Stomach (tissue), 9 donors: Measurements from ENCODE around the gene EFHD1. TPM values are rescaled to one million over a fixed set of nuclear protein-coding genes. Genes with fewer than 3 reads are reported as not detected.

Experiments used
- DNase-seq, 2 donors: peaks; one replicate each; pipeline versions ENCODE4 v3.0.0 to v3.0.0-alpha.2; 2013 to 2019
- H3K27ac ChIP-seq, 5 donors: fragments of 200-600 bp in 4 of 5; sonication (generic) in 4 of 5; one replicate each; pipeline ENCODE4 v1.5.1; 2013 to 2019; ENCODE audit warnings: mild to moderate bottlenecking in 1 of 5, moderate library complexity in 1 of 5
- H3K27me3 ChIP-seq, 3 donors: fragments of 200-600 bp; sonication (generic); one replicate each; pipeline ENCODE4 v1.5.1; 2017 to 2019; ENCODE audit warnings: mixed run types in 1 of 3
- H3K36me3 ChIP-seq, 4 donors: fragments of 200-600 bp; sonication (generic); 1 replicate in 3 of 4; 2 replicates in 1 of 4; pipeline ENCODE4 v1.5.1; 2016 to 2019
- H3K4me1 ChIP-seq, 4 donors: fragments of 200-600 bp; sonication (generic); one replicate each; pipeline ENCODE4 v1.5.1; 2016 to 2019
- H3K4me3 ChIP-seq, 4 donors: fragments of 200-600 bp; sonication (generic) in 3 of 4; one replicate each; pipeline ENCODE4 v1.5.1; 2016 to 2019; ENCODE audit warnings: mild to moderate bottlenecking in 1 of 4
- H3K9me3 ChIP-seq, 4 donors: fragments of 200-600 bp; sonication (generic); one replicate each; pipeline ENCODE4 v1.5.1; 2016 to 2019
- CTCF ChIP-seq, 7 experiments: fragments of 450-650 bp in 4 of 7; fragments of 200-600 bp in 3 of 7; sonication (generic) in 3 of 7; IDR thresholded peaks; one replicate each; pipeline ENCODE4 v1.5.1; 2016 to 2019; ENCODE audit warnings: antibody characterized with exemption in 7 of 7, control low read depth in 2 of 7, mild to moderate bottlenecking in 1 of 7
- EP300 ChIP-seq: sonication (generic); formaldehyde crosslinking; IDR thresholded peaks from one replicate; pipeline ENCODE4 v1.6.1; 2017; ENCODE audit warnings: antibody characterized with exemption
- POLR2A ChIP-seq, 4 donors: fragments of 450-650 bp; IDR thresholded peaks; one replicate each; pipeline ENCODE4 v1.6.1; 2016; ENCODE audit warnings: antibody characterized with exemption in 4 of 4, control low read depth in 2 of 4, mild to moderate bottlenecking in 1 of 4, moderate library complexity in 1 of 4
- POLR2AphosphoS5 ChIP-seq, 3 donors: sonication (generic); formaldehyde crosslinking; IDR thresholded peaks; one replicate each; pipeline ENCODE4 v1.6.1; 2016; ENCODE audit warnings: antibody characterized with exemption in 3 of 3
- WGBS, 5 donors: extraction: QIAGEN DNeasy Blood & Tissue Kit in 3 of 5; methylation state at CpG; one replicate each; pipeline versions ENCODE4 v1.1.5 to v1.1.7; 2013 to 2018; 5-methylcytosine and 5-hydroxymethylcytosine counted together
- intact Hi-C: fragments of 100-400 bp; cut with DNase I; formaldehyde crosslinking; loops from one replicate; pipeline ENCODE4 v1.15.1; 2023; ENCODE audit warnings: low total_unique reads
- polyA plus RNA-seq, 3 donors: library from polyadenylated mRNA; stranded (reverse); fragments of 200-250 nt; gene quantifications; one replicate each; pipeline ENCODE4 v1.2.3, GENCODE V29; 2013
- total RNA-seq, 5 donors: library from RNA; depleted of rRNA; stranded (reverse); fragments of >200 nt; gene quantifications; one replicate each; pipeline versions ENCODE4 v1.1.0 to v1.2.3, GENCODE V29; 2014 to 2016
- donor health status: healthy with polysubstance abuse.
- donor health status: Bipolar disorder and iron deficiency.
- donor health status: healthy.

The EFHD1 gene
- total and polyA plus RNA-seq, 8 donors = 2.8 to 49.1 (median 7.4) TPM; not detected in 1

GRCh38 chr2:232593982-232594381 lies 39.4 kb upstream of the EFHD1 start:
- no peak overlapping the region for H3K27ac ChIP-seq

GRCh38 chr2:232597362-232598079 lies 35.9 kb upstream of the EFHD1 start:
- Histone ChIP-seq H3K4me3 (no peak overlapping the region), H3K36me3 (no peaks in the 10 kb centered on the region), H3K27ac (no peak overlapping the region), H3K4me1 (peaks cover 0 to 7% (median 2%) of the 10 kb centered on the region in 4 donors), H3K9me3 (no peaks in the 10 kb centered on the region), H3K27me3 (no peaks in the 10 kb centered on the region)
- 77 to 98% (median 86%) methylated on average over 7 of the region's 7 CpGs for WGBS, 5 donors
- TF ChIP-seq POLR2A (IDR thresholded peaks at IDR 0.05) (no peak), POLR2AphosphoS5 (IDR thresholded peaks at IDR 0.05) (no peak), EP300 (no peak), CTCF (IDR thresholded peaks at IDR 0.05) (no peak)
- no peak for DNase-seq
- intact Hi-C loops = no loop called here

More at GRCh38 chr2:232593982-232594381, 39.4 kb upstream of the EFHD1 start:
- 77 to 94% (median 88%) methylated on average over 7 of the region's 7 CpGs for WGBS, 5 donors
- intact Hi-C loops = no loop called here
- Histone ChIP-seq H3K4me3 (no peak overlapping the region), H3K27me3 (no peaks in the 10 kb centered on the region), H3K36me3 (no peaks in the 10 kb centered on the region), H3K4me1 (peaks cover 4 to 16% (median 9%) of the 10 kb centered on the region in 4 donors), H3K9me3 (no peaks in the 10 kb centered on the region)
- no peak for TF ChIP-seq EP300
- no peak for TF ChIP-seq CTCF (IDR thresholded peaks at IDR 0.05)
- no peak for TF ChIP-seq POLR2AphosphoS5 (IDR thresholded peaks at IDR 0.05)
- TF ChIP-seq POLR2A (IDR thresholded peaks at IDR 0.05) = no peak
- no peak for DNase-seq

GRCh38 chr2:232598293-232598692 lies 35.1 kb upstream of the EFHD1 start:
- H3K27me3 ChIP-seq = no peaks in the 10 kb centered on the region
- H3K27ac ChIP-seq = no peak overlapping the region
- no peaks in the 10 kb centered on the region for H3K9me3 ChIP-seq
- no peaks in the 10 kb centered on the region for H3K4me1 ChIP-seq
- TF ChIP-seq CTCF (IDR thresholded peaks at IDR 0.05) = no peak
- TF ChIP-seq EP300 = no peak
- TF ChIP-seq POLR2AphosphoS5 (IDR thresholded peaks at IDR 0.05) = no peak
- no peak for TF ChIP-seq POLR2A (IDR thresholded peaks at IDR 0.05)
- intact Hi-C loops = no loop called here
- DNase-seq = no peak
- H3K4me3 ChIP-seq = no peak overlapping the region
- no peaks in the 10 kb centered on the region for H3K36me3 ChIP-seq
- 73 to 94% (median 88%) methylated on average over 4 of the region's 4 CpGs for WGBS, 5 donors

GRCh38 chr2:232600053-232600773 lies 33.2 kb upstream of the EFHD1 start:
- H3K4me1 ChIP-seq = no peaks in the 10 kb centered on the region
- H3K27me3 ChIP-seq = no peaks in the 10 kb centered on the region
- no peaks in the 10 kb centered on the region for H3K9me3 ChIP-seq
- no peaks in the 10 kb centered on the region for H3K36me3 ChIP-seq
- no peak overlapping the region for H3K27ac ChIP-seq
- WGBS, 5 donors = 82 to 91% (median 87%) methylated on average over 11 to 17 of the region's 17 CpGs
- H3K4me3 ChIP-seq = no peak overlapping the region
- TF ChIP-seq POLR2A (IDR thresholded peaks at IDR 0.05) = no peak
- no peak for TF ChIP-seq EP300
- no peak for TF ChIP-seq CTCF (IDR thresholded peaks at IDR 0.05)
- TF ChIP-seq POLR2AphosphoS5 (IDR thresholded peaks at IDR 0.05) = no peak
- DNase-seq = no peak
- intact Hi-C loops = loop anchor here (10.0 kb wide), 1 partner anchor 645 kb away; no protein-coding TSS in a partner anchor
